Activated CD8-positive, alpha-beta memory T cell treated with anti-CD3 and anti-CD28 coated beads for 1 hour (primary cell): ENCODE data around the gene SLC8B1.

Experiments used
- DNase-seq, 2 donors: peaks; one replicate each; pipeline ENCODE4 v3.0.0-alpha.2; 2020; ENCODE audit warnings: low read depth in 1 of 2; ENCODE audit errors: extremely low read depth in 1 of 2

Gene SLC8B1

DNA sequence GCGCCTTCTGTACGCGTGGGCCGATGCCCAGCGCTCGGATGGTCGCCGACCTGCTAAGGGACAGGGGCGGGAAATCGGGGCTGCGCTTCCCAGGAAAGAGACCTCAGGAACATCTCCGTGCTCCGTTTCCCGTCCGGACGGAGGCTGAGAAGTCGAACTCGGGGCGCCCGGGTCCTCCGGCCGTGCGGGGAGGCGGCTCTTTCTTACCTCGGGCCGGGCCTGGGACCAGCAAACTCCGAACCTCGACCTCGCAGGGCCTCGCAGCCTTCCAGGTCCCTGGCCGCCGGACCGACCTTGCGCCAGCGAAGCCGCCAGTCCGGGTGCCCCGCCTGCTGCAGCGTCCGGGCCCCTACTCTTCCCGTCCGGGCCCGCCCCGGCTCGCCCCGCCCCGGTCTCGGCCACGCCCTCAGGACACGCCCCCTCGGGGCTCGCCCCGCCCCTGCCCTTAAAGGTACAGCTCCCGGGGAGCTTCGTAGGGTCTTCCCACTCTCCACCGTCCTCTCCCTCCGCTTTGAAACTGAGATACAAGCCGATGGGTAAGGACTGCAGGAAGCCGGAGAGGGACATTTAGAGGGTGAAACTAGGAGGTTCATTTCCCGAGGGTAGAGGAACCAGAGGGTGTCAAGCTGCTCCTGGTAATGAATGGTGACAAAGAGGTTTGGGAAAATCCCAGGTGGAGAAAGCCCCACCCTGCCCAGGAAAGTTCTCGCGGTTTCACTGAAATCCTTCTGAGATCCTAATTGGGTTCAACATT lies at the start of gene SLC8B1:
TSS of gene SLC8B1 (minus strand) at position 324 of the 754 bp plus-strand sequence. CDS start 2,231 bp downstream, outside the sequence.
- peak; percentile 40 to 84 for DNase-seq

DNA sequence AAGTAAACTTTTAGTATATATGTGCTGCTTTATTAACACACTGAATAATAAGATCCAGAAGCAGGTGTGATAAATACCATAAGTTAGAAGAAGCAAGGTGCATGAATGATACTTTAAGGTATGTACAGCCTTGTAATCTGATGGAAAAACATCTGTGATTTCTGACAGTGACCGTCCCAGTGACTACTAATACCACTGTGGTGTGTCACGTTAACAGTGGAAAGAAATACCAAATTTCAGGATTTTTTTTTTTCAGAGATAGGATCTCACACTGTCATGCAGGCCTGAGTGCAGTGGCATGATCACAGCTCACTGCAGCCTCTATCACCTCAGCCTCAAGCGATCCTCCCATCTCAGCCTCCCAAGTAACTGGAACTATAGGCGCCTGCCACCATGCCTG lies 47.3 kb upstream of the SLC8B1 start:
- no peak for DNase-seq

- DNase-seq, result no peak
Measured at GRCh38 chr12:113381220-113381619, 46.3 kb upstream of the SLC8B1 start.

DNA sequence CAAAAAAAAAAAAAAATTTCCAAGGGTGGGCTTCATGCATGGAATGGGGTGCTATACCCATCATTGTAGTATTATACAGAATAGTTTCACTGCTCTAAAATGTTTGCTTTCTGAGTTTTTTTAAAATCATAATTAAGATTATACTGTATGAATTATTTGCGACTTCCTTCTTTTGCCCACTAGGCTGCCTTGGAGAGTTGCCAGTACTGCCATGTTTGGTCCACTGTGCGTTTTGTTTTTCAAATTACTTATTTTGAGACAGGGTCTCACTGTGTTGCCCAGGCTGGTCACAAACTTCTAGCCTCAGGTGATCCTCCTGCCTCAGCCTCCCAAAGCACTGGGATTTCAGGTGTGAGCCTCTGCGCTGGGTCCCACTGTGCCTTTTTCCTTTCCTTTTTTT lies 43.4 kb upstream of the SLC8B1 start:
- DNase-seq, result no peak

DNA sequence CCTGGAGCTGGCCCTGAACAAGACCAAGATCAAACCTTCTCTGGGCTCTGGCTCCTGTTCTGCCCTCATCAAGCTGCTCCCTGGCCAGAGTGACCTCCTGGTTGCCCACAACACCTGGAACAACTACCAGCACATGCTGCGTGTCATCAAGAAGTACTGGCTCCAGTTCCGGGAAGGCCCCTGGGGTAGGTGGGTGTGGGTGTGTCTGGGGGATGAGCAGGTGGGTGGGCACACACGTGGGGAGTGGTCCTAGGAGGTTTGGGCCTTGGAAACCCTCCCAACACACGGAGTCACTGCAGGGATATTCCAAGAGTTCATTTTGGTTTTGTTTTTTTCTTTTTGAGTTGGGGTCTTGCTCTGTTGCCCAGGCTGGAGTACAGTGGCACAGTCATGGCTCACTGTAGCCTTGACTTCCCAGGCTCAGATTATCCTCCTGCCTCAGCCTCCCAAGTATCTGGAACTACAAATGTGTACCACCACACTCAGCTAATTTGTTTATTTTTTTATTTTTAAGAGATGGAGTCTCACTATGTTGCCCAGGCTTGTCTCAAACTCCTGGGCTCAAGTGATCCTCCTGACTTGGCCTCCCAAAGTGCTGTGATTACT lies 40.0 kb upstream of the SLC8B1 start:
- DNase-seq, result no peak

GRCh38 chr12:113373969-113374368 lies 39.1 kb upstream of the SLC8B1 start:
- no peak for DNase-seq

DNA sequence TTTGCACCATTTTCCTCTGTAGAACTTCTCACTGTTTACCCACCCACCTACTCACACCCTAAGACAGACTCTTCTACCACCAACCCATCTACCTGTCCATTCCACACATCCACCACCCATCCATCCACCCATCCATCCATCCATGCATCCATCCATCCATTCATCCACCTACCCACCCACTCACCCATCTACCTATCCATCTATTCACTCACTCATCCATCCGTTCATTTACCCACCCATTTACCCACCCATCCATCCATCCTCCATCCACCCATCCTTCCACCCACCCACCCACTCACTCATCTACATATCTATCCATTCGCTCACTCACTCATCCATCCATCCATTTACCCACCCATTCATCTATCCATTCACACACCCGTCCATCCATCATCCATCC lies 38.5 kb upstream of the SLC8B1 start:
- no peak for DNase-seq

- DNase-seq, result no peak
Measured at GRCh38 chr12:113372371-113372770, 37.5 kb upstream of the SLC8B1 start.

DNA sequence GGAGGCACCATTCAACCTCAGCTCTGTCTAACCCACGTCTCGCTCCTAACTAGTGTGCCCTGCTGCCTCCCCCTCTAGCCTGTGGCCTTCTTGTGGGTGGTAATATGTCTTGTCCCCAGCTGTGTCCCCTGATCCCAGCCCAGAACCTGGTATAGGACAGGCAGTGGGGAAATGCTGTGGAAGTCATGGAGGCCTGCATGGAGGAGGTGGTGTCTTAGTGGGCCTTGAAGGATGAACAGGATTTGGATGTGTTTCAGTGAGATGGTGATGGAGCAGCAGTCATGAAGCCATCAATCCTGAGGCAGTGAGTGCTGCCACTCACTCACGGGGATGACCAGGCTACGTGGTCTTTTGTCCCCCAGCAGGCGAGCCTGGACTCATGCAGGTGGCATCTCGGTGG lies 36.9 kb upstream of the SLC8B1 start:
- DNase-seq, result no peak

- DNase-seq, result no peak
Measured at GRCh38 chr12:113370923-113371682, 36.2 kb upstream of the SLC8B1 start.

DNA sequence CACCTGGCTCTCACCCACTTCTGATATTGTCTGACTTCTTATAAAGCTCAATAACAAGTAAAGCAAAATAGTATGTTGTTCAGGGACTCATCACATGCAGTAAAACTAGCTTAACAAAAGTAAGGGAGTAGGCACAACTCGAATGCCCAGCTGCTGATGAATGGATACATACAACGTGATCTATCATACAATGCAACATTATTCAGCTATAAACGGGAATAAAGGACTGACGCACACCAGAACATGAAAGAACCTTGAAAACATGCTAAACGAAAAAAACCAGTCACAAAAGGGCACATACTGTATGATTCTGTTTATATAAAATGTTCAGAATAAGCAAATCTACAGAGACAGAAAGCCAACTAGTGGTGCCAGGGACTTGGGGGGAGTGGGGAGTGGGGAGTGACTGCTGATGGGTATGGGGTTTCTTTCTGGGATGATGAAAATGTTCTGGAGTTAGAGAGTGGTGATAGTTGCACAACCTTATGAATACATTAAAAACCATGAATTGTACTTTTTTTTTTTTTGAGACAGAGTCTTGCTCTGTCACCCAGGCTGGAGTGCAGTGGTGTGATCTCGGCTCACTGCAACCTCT lies 34.6 kb upstream of the SLC8B1 start:
- no peak for DNase-seq

DNA sequence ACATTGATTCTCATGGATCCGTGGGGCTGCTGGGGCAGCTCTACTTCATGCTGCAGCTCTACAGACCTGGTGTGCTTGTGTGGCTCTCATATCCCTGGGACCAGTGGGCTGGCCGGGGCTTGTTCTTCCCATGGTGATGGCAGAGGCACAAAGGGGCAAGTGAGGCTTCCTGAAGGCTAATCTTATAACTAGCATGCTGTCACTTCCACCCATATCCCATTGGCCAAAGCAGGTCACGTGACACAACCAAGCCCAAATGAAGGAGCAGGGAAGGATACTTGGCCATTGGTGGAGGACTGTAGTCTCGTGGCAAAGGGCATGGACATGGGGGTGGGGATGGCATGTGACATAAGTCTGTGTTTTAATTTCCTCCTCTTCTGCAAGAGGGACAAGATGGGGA lies 33.4 kb upstream of the SLC8B1 start:
- DNase-seq, result no peak

DNA sequence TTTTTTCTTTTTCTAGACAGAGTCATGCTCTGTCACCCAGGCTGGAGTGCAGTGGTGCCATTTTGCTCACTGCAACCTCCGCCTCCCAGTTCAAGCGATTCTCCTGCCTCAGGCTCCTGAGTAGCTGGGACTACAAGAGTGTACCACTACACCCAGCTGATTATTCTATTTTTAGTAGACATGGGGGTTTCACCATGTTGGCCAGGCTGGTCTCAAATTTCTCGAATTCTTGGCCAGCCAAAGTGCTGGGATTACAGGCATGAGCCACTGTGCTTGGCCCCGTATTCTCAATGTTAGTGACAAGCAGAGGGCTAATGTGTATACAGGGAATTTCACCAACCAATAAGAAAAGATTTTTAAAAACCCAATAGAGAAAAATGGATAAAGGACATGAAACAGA lies 31.9 kb upstream of the SLC8B1 start:
- DNase-seq, result no peak

DNA sequence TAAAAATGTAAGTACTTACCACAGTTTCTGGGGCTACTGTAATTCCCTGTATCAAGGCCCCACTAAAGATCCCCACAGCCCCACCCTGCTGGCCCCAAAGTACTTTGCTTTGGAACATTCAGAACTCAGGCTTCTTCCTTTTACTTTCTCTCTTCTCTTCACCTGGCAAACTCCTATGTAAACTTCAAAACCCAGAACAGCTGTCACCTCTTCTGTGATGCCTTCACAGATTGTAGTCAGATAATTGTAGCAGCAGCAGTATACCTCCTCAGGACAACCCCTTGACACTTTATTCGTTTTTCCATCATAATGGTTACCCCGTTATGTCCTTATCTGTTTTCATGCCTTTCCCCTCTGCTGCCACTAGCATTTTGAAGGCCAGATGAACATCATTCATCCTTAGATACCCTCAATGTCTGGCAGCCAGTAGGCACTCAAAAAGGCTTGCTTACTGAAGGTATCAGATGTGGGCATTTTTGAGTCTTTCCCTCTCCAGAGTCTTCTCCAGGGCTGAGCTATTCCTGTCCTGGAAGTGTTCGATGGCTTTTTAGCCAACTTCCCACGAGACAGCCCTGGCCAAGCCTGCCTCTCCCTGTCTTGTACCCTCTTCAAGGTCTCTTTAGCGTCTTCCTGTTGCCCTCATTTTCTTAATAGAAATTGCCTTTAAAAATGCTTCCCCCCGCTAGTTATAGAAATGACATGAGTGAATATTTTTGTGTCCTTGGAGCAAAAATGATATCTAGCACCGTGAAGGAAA lies 30.9 kb upstream of the SLC8B1 start:
- no peak for DNase-seq

DNA sequence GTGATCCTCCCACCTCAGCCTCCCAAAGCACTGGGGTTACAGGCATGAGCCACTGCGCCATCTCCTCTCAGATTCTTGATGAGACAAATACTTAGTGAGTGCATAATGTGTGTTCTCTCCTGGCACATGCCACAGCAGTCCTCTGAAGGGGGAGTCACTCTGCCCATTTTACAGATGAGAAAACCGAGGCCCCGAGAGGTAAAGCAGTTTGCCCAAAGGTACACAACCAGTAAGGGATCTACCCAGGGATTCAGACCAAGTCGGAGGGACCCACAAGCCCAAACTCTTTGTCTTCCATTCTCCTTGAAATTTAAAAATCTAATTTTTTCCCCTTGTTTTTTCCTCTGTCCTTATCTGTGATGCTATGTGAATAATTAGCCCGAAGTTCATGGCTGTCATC lies 29.8 kb upstream of the SLC8B1 start:
- DNase-seq, result no peak

DNA sequence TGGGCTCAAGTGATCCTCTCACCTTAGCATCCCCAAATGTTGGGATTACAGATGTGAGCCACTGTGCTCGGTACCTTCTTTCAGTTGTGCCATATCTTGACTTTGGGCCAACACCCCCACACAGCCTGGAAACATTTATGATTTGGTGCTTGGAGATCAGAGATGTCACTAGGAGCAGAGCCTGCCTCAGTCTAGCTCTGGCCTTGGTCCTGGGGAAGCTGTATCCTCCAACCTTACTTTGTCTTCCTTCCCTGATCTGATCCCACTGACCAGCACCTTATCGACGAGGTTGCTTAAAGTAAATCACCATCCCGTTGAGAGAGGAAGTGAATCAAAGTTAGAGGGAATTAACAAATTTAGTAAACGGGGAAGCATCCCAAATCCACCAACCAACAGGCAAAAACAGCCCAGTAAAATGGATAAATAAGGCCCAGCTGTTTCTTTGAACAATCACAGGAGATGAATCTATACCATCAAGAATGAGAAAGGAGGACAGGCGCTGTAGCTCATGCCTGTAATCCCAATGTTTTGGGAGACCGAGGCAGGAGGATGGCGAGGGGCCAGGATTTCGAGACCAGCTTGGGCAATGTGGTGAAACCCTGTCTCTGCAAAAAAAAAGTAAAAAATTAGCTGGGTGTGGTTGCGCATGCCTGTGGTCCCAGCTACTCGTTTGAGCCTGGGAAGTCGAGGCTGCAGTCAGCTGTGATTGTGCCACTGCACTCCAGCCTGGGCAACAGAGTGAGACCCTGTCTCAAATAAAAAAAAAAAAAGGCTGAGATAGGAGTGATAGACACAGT lies 26.9 kb upstream of the SLC8B1 start:
- no peak for DNase-seq

DNA sequence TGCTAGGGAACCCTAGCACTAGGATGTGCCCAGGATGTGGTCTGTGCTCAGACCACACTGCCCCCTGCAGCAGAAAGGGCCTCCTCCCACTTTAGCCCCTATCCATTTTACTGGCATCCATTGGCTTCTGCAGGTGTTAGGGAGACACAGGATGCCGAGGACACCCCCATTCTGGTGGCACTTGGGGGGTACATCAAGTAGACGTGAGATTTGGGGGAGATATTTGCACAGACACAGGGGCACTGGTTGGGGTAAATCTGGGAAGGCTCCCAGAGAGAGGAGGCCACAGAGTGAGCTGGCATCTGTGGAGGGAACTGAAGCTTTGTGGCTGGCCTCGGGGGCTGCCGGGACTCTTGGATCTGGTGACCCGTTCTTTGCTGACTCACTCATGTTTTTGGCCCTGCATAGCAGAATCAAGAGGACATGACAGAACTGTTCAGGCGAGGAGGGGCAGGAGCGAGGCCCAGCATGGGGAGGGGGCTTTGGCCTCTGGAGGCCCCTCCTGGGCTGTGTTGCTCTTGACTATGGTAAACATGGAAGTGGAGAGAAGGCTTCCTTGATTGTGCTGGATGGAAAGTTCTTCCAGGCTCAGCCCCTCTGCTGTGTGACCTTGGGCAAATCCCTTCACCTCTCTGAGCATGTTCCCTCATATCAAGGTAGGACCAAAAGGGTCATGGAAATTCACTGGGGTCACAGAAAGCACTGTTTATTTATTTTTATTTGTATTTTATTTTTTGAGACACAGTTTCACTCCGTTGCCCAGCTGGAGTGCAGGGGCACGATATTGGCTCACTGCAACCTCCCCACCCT lies 25.2 kb upstream of the SLC8B1 start:
- no peak for DNase-seq

- no peak for DNase-seq
Measured at GRCh38 chr12:113359133-113359938, 24.4 kb upstream of the SLC8B1 start.
